ENCODE data around the gene PAPPA2. TPM values are rescaled to one million over a fixed set of nuclear protein-coding genes. Genes with fewer than 3 reads are reported as not detected.
A peak's percentile ranks its signal among the peaks of the same experiment; 100 is the strongest.
"Not testable (repeated sequence)": the region's sequence is repeated elsewhere in the genome, so short reads cannot be mapped to it uniquely, and the experiment has no call there.

PAPPA2 gene
- polyA plus RNA-seq, 6 donors from 2014 or later: not detected

- peaks cover 0 to 7% (median 2%) of the 10 kb centered on the region in 7 donors for H3K9me3 Mint-ChIP-seq
- DNase-seq: no peak
- peaks cover 9 to 22% (median 14%) of the 10 kb centered on the region in 3 donors for H3K27me3 Mint-ChIP-seq
- no peak for ATAC-seq (ENCODE audit: low read depth in 2 of 2)
- no peak overlapping the region for H3K4me3 Mint-ChIP-seq
- no peak overlapping the region for H3K27ac Mint-ChIP-seq
- no peaks in the 10 kb centered on the region for H3K4me1 Mint-ChIP-seq
- no peaks in the 10 kb centered on the region for H3K36me3 Mint-ChIP-seq
Observed at GRCh38 chr1:176545034-176545639, 82.2 kb downstream of the PAPPA2 start.

GRCh38 chr1:176546825-176547224 lies 83.8 kb downstream of the PAPPA2 start:
- Mint-ChIP-seq H3K9me3 (peaks cover 0 to 8% (median 2%) of the 10 kb centered on the region in 7 donors), H3K27me3 (peaks cover 17 to 34% (median 20%) of the 10 kb centered on the region in 3 donors), H3K4me1 (no peaks in the 10 kb centered on the region), H3K36me3 (no peaks in the 10 kb centered on the region), H3K27ac (no peak overlapping the region), H3K4me3 (no peak overlapping the region)
- no peak for DNase-seq
- no peak for ATAC-seq (ENCODE audit: low read depth in 2 of 2)

- Mint-ChIP-seq H3K4me1 (no peaks in the 10 kb centered on the region), H3K27ac (no peak overlapping the region), H3K4me3 (no peak overlapping the region), H3K36me3 (no peaks in the 10 kb centered on the region), H3K9me3 (peaks cover 0 to 8% (median 0%) of the 10 kb centered on the region in 7 donors), H3K27me3 (peaks cover 51 to 58% (median 53%) of the 10 kb centered on the region in 3 donors)
- DNase-seq (no peak), ATAC-seq (ENCODE audit: low read depth in 2 of 2) (no peak)
Observed at GRCh38 chr1:176551146-176551545, 88.2 kb downstream of the PAPPA2 start.

- no peak for DNase-seq
- H3K36me3 Mint-ChIP-seq: no peaks in the 10 kb centered on the region
- ATAC-seq (ENCODE audit: low read depth in 2 of 2): no peak
- peaks cover 49 to 57% (median 54%) of the 10 kb centered on the region in 3 donors for H3K27me3 Mint-ChIP-seq
- peaks cover 0 to 8% (median 0%) of the 10 kb centered on the region in 7 donors for H3K9me3 Mint-ChIP-seq
- H3K27ac Mint-ChIP-seq: peak overlapping the region in 1 of 6 donors; percentile 33
- no peaks in the 10 kb centered on the region for H3K4me1 Mint-ChIP-seq
- no peak overlapping the region for H3K4me3 Mint-ChIP-seq
Observed at GRCh38 chr1:176552217-176552991, 89.4 kb downstream of the PAPPA2 start.

DNA sequence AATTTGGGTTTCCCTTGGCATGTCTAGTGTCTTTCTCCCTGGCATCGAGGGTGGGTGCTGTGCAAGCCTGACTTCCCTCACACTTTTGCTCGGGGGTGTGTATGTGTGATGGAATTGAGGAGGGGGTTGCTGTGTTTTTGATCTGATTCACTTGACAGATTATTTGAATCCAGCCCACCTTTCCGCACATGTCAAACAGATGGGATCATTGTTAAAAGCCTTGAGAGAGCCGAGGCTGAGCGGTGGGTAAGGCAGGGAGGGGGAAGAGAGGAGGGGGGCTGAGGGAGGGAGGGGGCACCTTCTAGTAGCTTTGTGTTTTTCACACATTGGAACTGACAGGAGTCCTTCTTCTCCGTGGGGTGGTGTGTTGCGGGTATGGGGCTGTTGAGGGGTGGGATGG lies 90.0 kb downstream of the PAPPA2 start:
- Mint-ChIP-seq H3K27ac (no peak overlapping the region), H3K4me3 (no peak overlapping the region), H3K9me3 (peaks cover 0 to 8% (median 0%) of the 10 kb centered on the region in 7 donors), H3K4me1 (no peaks in the 10 kb centered on the region), H3K27me3 (peaks cover 47 to 59% (median 49%) of the 10 kb centered on the region in 3 donors), H3K36me3 (no peaks in the 10 kb centered on the region)
- ATAC-seq (ENCODE audit: low read depth in 2 of 2) (no peak), DNase-seq (no peak)

DNA sequence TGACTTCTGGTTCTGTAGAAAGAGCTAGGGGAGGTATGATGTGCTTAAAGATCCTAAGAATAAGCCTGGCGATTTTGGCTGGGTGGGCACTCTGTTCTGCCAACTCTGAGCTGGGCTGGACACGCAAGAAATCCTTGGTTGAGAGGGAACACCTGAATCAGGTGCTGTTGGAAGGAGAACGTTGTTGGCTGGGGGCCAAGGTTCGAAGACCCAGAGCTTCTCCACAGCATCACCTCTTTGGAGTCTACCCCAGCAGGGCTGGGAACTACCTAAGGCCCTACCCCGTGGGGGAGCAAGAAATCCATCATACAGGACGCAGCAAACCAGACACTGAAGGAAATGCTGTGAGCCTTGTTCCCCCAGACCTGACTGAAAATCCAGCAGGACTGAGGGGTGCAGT lies 93.3 kb downstream of the PAPPA2 start:
- Mint-ChIP-seq H3K36me3 (no peaks in the 10 kb centered on the region), H3K9me3 (peaks cover 0 to 8% (median 0%) of the 10 kb centered on the region in 7 donors), H3K27me3 (peaks cover 47 to 52% (median 50%) of the 10 kb centered on the region in 3 donors), H3K4me1 (no peaks in the 10 kb centered on the region), H3K27ac (no peak overlapping the region), H3K4me3 (peak overlapping the region in 1 of 8 donors; percentile 57)
- DNase-seq: no peak
- ATAC-seq (ENCODE audit: low read depth in 2 of 2): no peak

- DNase-seq: no peak
- no peak for ATAC-seq (ENCODE audit: low read depth in 2 of 2)
Observed at GRCh38 chr1:176557543-176558258, 94.7 kb downstream of the PAPPA2 start.

DNA sequence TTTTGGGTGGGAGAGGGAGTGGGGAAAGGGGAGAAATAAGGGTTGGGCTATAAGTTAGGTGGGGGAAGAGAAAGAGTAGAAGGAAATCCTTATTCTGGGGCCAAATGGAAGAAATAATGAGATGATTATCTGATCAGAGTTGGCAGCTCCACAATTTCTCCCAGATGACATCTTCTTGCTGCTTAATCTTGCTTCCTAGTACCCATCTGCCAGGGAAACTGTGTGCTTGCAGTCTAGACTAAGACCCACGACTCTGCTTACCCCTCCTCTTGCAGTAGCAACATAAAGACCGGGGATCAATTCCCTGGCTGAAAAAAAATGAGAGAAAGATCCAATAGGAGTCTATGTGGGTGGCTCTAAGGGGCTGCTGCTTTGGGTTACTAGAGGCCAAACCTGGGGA lies 95.6 kb downstream of the PAPPA2 start:
- no peak overlapping the region for H3K27ac Mint-ChIP-seq
- no peak overlapping the region for H3K4me3 Mint-ChIP-seq

More at GRCh38 chr1:176557543-176558258, 94.7 kb downstream of the PAPPA2 start:
- Mint-ChIP-seq H3K4me1 (no peaks in the 10 kb centered on the region), H3K27me3 (peaks cover 32 to 41% (median 36%) of the 10 kb centered on the region in 3 donors), H3K27ac (no peak overlapping the region), H3K4me3 (no peak overlapping the region), H3K36me3 (no peaks in the 10 kb centered on the region), H3K9me3 (peaks cover 0 to 2% (median 0%) of the 10 kb centered on the region in 7 donors)

DNA sequence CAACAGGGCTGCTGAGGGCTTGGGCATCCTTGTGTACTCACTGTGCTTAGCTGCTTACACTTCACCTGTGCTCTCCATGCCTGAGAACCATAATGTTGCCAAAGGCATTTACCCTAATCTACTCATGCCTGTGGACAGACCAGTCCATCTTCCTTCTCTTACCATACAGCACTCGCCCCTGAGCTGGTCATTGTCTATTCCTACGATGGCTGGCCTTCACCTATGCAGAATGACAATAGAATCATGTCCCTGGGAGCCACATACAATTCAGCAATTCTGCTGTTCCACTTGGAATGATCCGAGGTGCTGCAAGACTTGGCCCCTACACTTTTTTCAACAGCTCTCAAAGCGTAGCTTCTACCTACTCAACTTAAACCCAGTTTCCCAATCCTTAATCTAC lies 96.5 kb downstream of the PAPPA2 start:
- ATAC-seq (ENCODE audit: low read depth in 2 of 2) (no peak), DNase-seq (no peak)
- Mint-ChIP-seq H3K27me3 (peaks cover 16 to 27% (median 20%) of the 10 kb centered on the region in 3 donors), H3K4me3 (no peak overlapping the region), H3K36me3 (no peaks in the 10 kb centered on the region), H3K27ac (no peak overlapping the region), H3K9me3 (peaks cover 0 to 1% (median 0%) of the 10 kb centered on the region in 7 donors), H3K4me1 (no peaks in the 10 kb centered on the region)

More for the DNA sequence above, 95.6 kb downstream of the PAPPA2 start:
- ATAC-seq (ENCODE audit: low read depth in 2 of 2) (no peak), DNase-seq (no peak)
- H3K9me3 Mint-ChIP-seq: peaks cover 0 to 1% (median 0%) of the 10 kb centered on the region in 7 donors
- H3K4me1 Mint-ChIP-seq: no peaks in the 10 kb centered on the region
- H3K27me3 Mint-ChIP-seq: peaks cover 24 to 37% (median 27%) of the 10 kb centered on the region in 3 donors
- H3K36me3 Mint-ChIP-seq: no peaks in the 10 kb centered on the region

GRCh38 chr1:176559878-176560277 lies 96.9 kb downstream of the PAPPA2 start:
- Mint-ChIP-seq H3K9me3 (peaks cover 0 to 1% (median 0%) of the 10 kb centered on the region in 7 donors), H3K4me1 (no peaks in the 10 kb centered on the region), H3K36me3 (no peaks in the 10 kb centered on the region), H3K27me3 (peaks cover 13 to 23% (median 18%) of the 10 kb centered on the region in 3 donors), H3K4me3 (no peak overlapping the region), H3K27ac (no peak overlapping the region)
- ATAC-seq (ENCODE audit: low read depth in 2 of 2): no peak
- DNase-seq: no peak

GRCh38 chr1:176560681-176561080 lies 97.7 kb downstream of the PAPPA2 start:
- Mint-ChIP-seq H3K27ac (no peak overlapping the region), H3K9me3 (peaks cover 0 to 1% (median 0%) of the 10 kb centered on the region in 7 donors), H3K4me3 (no peak overlapping the region), H3K27me3 (peaks cover 5 to 16% (median 14%) of the 10 kb centered on the region in 3 donors), H3K36me3 (no peaks in the 10 kb centered on the region), H3K4me1 (no peaks in the 10 kb centered on the region)
- no peak for ATAC-seq (ENCODE audit: low read depth in 2 of 2)
- DNase-seq: no peak

DNA sequence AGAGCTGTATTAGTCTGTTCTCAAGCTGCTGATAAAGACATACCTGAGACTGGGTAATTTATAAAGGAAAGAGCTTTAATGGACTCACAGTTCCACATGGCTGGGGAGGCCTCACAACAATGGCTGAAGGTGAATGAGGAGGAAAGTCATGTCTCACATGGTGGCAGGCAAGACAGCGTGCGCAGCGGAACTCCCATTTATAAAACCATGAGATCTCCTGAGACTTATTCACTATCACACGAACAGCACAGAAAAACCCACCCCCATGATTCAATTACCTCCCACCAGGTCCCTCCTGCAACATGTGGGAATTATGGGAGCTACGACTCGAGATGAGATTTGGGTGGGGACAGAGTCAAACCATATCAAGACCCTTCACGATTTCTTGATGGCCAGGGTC lies 98.8 kb downstream of the PAPPA2 start:
- not testable (repeated sequence) for DNase-seq; H3K4me3 Mint-ChIP-seq; H3K27ac Mint-ChIP-seq; H3K36me3 Mint-ChIP-seq; ATAC-seq (ENCODE audit: low read depth in 2 of 2); H3K9me3 Mint-ChIP-seq; H3K4me1 Mint-ChIP-seq
- H3K27me3 Mint-ChIP-seq: peaks cover 0 to 21% (median 14%) of the 10 kb centered on the region in 3 donors
